Measurements from ENCODE around the gene PEA15. TPM values are rescaled to one million over a fixed set of nuclear protein-coding genes. Genes with fewer than 3 reads are reported as not detected.

The PEA15 gene
- 80.4 and 137 TPM in 2 replicates for total RNA-seq

GRCh38 chr1:160205242-160206035 is at the start of gene PEA15:
Gene PEA15 (plus strand): TSS chr1:160205384. CDS start chr1:160211545, 6,161 bp downstream.

GRCh38 chr1:160189649-160190625 is 15.2 kb upstream of the PEA15 start, which contains the start of gene CASQ1:
Gene CASQ1 (plus strand): TSS chr1:160190575. CDS start chr1:160190752, 177 bp downstream.

GRCh38 chr1:160261893-160262794 is 57.0 kb downstream of the PEA15 start, which contains the start of gene DCAF8:
Gene DCAF8 (minus strand): TSS chr1:160262549. CDS start chr1:160244008, 18,541 bp downstream.

Other genes with a start within 250 kb of the PEA15 start
- gene PIGM, start 173.4 kb upstream of the PEA15 start, total RNA-seq, result 4.3 and 4.9 TPM in 2 replicates
- gene KCNJ10, start 135.2 kb upstream of the PEA15 start, total RNA-seq, result under 0.01 TPM in 1 of 2 replicates, not detected in the other
- under 0.01 TPM in 1 of 2 replicates, not detected in the other for gene KCNJ9, start 123.8 kb upstream of the PEA15 start, total RNA-seq
- gene IGSF8, start 106.8 kb upstream of the PEA15 start, total RNA-seq, result 16.0 and 38.5 TPM in 2 replicates
- gene ATP1A2, start 89.6 kb upstream of the PEA15 start, total RNA-seq, result 0.58 and 5.8 TPM in 2 replicates
- not detected in 2 replicates for gene ATP1A4, start 53.8 kb upstream of the PEA15 start, total RNA-seq
- gene CASQ1, start 14.8 kb upstream of the PEA15 start, total RNA-seq, result 0.83 TPM in 1 of 2 replicates, not detected in the other
- 111 TPM in 2 replicates for gene DCAF8, start 57.2 kb downstream of the PEA15 start, total RNA-seq
- gene PEX19, start 79.7 kb downstream of the PEA15 start, total RNA-seq, result 62.0 and 86.7 TPM in 2 replicates
- gene COPA, start 137.9 kb downstream of the PEA15 start, total RNA-seq, result 337 and 425 TPM in 2 replicates
- 113 and 187 TPM in 2 replicates for gene NCSTN, start 138.0 kb downstream of the PEA15 start, total RNA-seq
- not detected in 2 replicates for gene NHLH1, start 161.7 kb downstream of the PEA15 start, total RNA-seq
- under 0.01 TPM in 1 of 2 replicates, not detected in the other for gene VANGL2, start 195.2 kb downstream of the PEA15 start, total RNA-seq

Measured in smooth muscle cell of trachea (primary cell).